SU-DHL-6 (cell line): ENCODE results near the gene PRKG2.

Experiments used
- H2AFZ ChIP-seq: fragments of 200-600 bp; sonication (generic); 2 replicates; pipeline ENCODE4 v1.6.1; 2014; ENCODE audit warnings: low read depth, mild to moderate bottlenecking, moderate library complexity, mixed read lengths, antibody characterized with exemption, low read length; ENCODE audit not compliant: severe bottlenecking
- H3F3A ChIP-seq: fragments of 200-600 bp; shearing (Covaris generic); 2 replicates; pipeline ENCODE4 v1.6.0; 2016; ENCODE audit warnings: antibody characterized with exemption, mild to moderate bottlenecking; ENCODE audit not compliant: insufficient read depth
- H3K27ac ChIP-seq: fragments of 200-600 bp; sonication (generic); 2 replicates; pipeline ENCODE4 v1.5.1; 2016; ENCODE audit warnings: low read depth, mild to moderate bottlenecking, low read length, moderate library complexity, mixed read lengths
- H3K27me3 ChIP-seq: fragments of 200-600 bp; sonication (generic), shearing (Covaris generic); 2 replicates; pipeline ENCODE4 v1.6.0; 2014; ENCODE audit warnings: mild to moderate bottlenecking, low read length
- H3K36me3 ChIP-seq: fragments of 200-600 bp; sonication (generic); 2 replicates; pipeline ENCODE4 v1.6.1; 2014; ENCODE audit warnings: mild to moderate bottlenecking, low read length, mixed read lengths
- H3K4me2 ChIP-seq: fragments of 300-600, 200-600 bp; shearing (Covaris generic), sonication (generic); 2 replicates; pipeline ENCODE4 v1.6.0; 2014; ENCODE audit warnings: low read length, low read depth, mild to moderate bottlenecking; ENCODE audit not compliant: poor library complexity, severe bottlenecking
- H3K4me3 ChIP-seq: fragments of 200-600 bp; sonication (generic); 2 replicates; pipeline ENCODE4 v1.5.1; 2014; ENCODE audit warnings: antibody characterized with exemption, low read length, mild to moderate bottlenecking, mixed read lengths; ENCODE audit not compliant: insufficient read depth, poor library complexity, severe bottlenecking
- H3K79me2 ChIP-seq: fragments of 200-600 bp; sonication (generic); 2 replicates; pipeline ENCODE4 v1.6.1; 2014; ENCODE audit warnings: mild to moderate bottlenecking, low read length, moderate library complexity; ENCODE audit not compliant: insufficient read depth
- H3K9ac ChIP-seq: fragments of 200-600 bp; sonication (generic); 2 replicates; pipeline ENCODE4 v1.7.0; 2014; ENCODE audit warnings: mild to moderate bottlenecking, low read length
- H3K9me2 ChIP-seq: fragments of 200-600 bp; sonication (generic); replicated peaks from 2 replicates; pipeline ENCODE4 v1.6.1; 2014; ENCODE audit warnings: low read length; ENCODE audit not compliant: insufficient read depth
- H3K9me3 ChIP-seq: fragments of 200-600 bp; sonication (generic); 2 replicates; pipeline ENCODE4 v1.6.1; 2014; ENCODE audit warnings: low read length, mixed read lengths; ENCODE audit not compliant: insufficient read depth
- H4K20me1 ChIP-seq: fragments of 200-600 bp; sonication (generic); 2 replicates; pipeline ENCODE4 v1.6.1; 2014; ENCODE audit warnings: low read depth, mild to moderate bottlenecking, antibody characterized with exemption, low read length, moderate library complexity, mixed read lengths
- EZH2phosphoT487 ChIP-seq: fragments of 200-600 bp; sonication (generic), shearing (Covaris generic); conservative IDR thresholded peaks from 2 replicates; pipeline ENCODE4 v1.6.1; 2018; ENCODE audit warnings: mild to moderate bottlenecking, antibody characterized with exemption, low read length, moderate library complexity, mixed read lengths
- TF ChIP-seq, protein P1 (sequence below): fragments of 200-600 bp; sonication (generic); IDR thresholded peaks from one replicate; pipeline ENCODE4 v1.5.1; 2017; ENCODE audit warnings: antibody characterized with exemption, mild to moderate bottlenecking, low read length, moderate library complexity; ENCODE audit not compliant: insufficient read depth, poor library complexity, severe bottlenecking

The PRKG2 gene

DNA sequence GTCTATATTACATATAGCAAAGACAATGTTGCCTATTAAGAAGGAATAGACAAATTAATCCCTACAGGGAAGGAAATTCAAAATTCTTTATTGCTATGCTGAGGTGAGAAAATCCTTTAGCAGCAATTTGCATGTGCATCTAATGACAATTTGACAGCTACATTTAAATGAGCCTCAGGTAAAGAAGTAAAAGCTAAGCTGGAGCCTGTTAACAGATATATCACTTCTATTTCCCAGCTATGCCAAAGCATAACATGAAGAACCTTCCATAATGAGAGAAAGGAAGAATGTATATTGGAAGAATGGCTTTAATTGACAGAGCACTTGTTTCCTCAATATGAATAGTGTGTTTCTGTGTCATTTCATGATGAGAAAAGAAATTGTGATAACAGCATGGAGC is 112.9 kb downstream of the PRKG2 start:
- Histone ChIP-seq H4K20me1 (no peaks in the 10 kb centered on the region), H3K9ac (no peak overlapping the region), H3K4me3 (no peak overlapping the region), H3F3A (no peaks in the 10 kb centered on the region), H3K9me3 (no peaks in the 10 kb centered on the region), H3K4me2 (no peak overlapping the region), H3K27ac (no peak overlapping the region), H3K27me3 (no peaks in the 10 kb centered on the region), H2AFZ (no peak overlapping the region), H3K9me2 (no peaks in the 10 kb centered on the region), H3K79me2 (no peaks in the 10 kb centered on the region), H3K36me3 (no peaks in the 10 kb centered on the region)
- no peak for TF ChIP-seq EZH2phosphoT487
- TF ChIP-seq, protein P1, sequence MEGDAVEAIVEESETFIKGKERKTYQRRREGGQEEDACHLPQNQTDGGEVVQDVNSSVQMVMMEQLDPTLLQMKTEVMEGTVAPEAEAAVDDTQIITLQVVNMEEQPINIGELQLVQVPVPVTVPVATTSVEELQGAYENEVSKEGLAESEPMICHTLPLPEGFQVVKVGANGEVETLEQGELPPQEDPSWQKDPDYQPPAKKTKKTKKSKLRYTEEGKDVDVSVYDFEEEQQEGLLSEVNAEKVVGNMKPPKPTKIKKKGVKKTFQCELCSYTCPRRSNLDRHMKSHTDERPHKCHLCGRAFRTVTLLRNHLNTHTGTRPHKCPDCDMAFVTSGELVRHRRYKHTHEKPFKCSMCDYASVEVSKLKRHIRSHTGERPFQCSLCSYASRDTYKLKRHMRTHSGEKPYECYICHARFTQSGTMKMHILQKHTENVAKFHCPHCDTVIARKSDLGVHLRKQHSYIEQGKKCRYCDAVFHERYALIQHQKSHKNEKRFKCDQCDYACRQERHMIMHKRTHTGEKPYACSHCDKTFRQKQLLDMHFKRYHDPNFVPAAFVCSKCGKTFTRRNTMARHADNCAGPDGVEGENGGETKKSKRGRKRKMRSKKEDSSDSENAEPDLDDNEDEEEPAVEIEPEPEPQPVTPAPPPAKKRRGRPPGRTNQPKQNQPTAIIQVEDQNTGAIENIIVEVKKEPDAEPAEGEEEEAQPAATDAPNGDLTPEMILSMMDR, result no peak

DNA sequence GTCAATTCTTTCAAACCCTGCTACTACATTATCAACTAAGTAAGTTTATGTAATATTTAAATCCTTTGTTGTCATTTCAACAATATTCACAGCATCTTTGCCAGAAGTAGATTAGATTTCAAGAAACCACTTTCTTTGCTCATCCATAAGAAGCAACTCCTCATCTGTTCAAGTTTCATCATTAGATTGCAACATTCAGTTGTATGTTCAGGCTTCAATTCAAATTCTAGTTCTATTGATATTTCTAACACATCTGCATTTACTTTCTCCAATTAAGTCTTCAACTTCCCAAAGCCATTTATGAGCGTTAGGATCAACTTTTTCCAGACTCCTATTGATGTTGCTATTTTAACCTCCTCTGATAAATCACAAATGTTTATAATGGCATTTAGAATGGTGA is 118.5 kb downstream of the PRKG2 start:
- TF ChIP-seq, protein P1, result no peak
- no peak for TF ChIP-seq EZH2phosphoT487
- no peaks in the 10 kb centered on the region for H3K9me2 ChIP-seq

DNA sequence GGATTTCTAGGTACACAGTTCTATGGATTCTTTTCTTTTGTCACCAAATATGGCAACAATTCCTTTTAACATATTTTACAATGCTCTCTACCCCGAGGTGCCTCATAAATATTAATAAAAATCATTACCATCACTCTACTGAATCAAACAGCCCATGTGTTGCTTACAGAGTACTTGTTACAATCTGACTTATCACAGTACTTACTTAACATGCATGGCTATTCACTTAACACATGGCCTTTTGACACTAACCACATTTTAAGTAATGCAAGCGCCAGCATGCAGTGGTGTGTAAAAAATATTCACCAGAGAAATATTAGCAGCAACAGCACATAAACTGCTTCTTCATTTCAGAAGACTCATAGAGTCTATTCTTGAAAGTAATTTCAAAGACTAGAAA is 119.6 kb downstream of the PRKG2 start:
- H3K4me2 ChIP-seq, result no peak overlapping the region
- H2AFZ ChIP-seq, result no peak overlapping the region
- H3F3A ChIP-seq, result no peaks in the 10 kb centered on the region
- no peaks in the 10 kb centered on the region for H3K9me3 ChIP-seq
- H4K20me1 ChIP-seq, result no peaks in the 10 kb centered on the region
- H3K36me3 ChIP-seq, result no peaks in the 10 kb centered on the region
- TF ChIP-seq, protein P1, result no peak
- TF ChIP-seq EZH2phosphoT487, result no peak
- no peaks in the 10 kb centered on the region for H3K9me2 ChIP-seq
- H3K27me3 ChIP-seq, result no peaks in the 10 kb centered on the region
- H3K79me2 ChIP-seq, result no peaks in the 10 kb centered on the region
- H3K4me3 ChIP-seq, result no peak overlapping the region
- H3K27ac ChIP-seq, result no peak overlapping the region
- H3K9ac ChIP-seq, result no peak overlapping the region

More for the DNA sequence above, 118.5 kb downstream of the PRKG2 start:
- H3K27me3 ChIP-seq, result no peaks in the 10 kb centered on the region
- H3K4me3 ChIP-seq, result no peak overlapping the region
- no peak overlapping the region for H3K9ac ChIP-seq
- no peaks in the 10 kb centered on the region for H3K9me3 ChIP-seq
- H3F3A ChIP-seq, result no peaks in the 10 kb centered on the region
- no peak overlapping the region for H2AFZ ChIP-seq
- H3K36me3 ChIP-seq, result no peaks in the 10 kb centered on the region
- H3K27ac ChIP-seq, result no peak overlapping the region
- no peaks in the 10 kb centered on the region for H3K79me2 ChIP-seq
- H4K20me1 ChIP-seq, result no peaks in the 10 kb centered on the region
- no peak overlapping the region for H3K4me2 ChIP-seq
